Endothelial cell of umbilical vein (primary cell): ENCODE results near the gene AK9. TPM values are rescaled to one million over a fixed set of nuclear protein-coding genes. Genes with fewer than 3 reads are reported as not detected.

Source experiments
- BruUV-seq: library from RNA; stranded (reverse); fragments of 400-500 nt; replicated peaks from 2 replicates; lab custom pipeline; 2021; lab: Mats Ljungman, UMichigan
- CTCF ChIA-PET: fragments of 300-600, 350-600 bp; sonication (Branson Sonifier 250); formaldehyde crosslinking; loops from one replicate; lab custom pipeline; 2021; ENCODE audit warnings: antibody characterized with exemption, inconsistent platforms; lab: Charles Lee
- POLR2A ChIA-PET: fragments of 300-600, 350-600 bp; sonication (Branson Sonifier 250); formaldehyde crosslinking; loops from one replicate; lab custom pipeline; 2021; ENCODE audit warnings: antibody characterized with exemption, inconsistent platforms; lab: Charles Lee
- DNase-seq: peaks from one replicate; pipeline ENCODE4 v3.0.0-alpha.2; 2011; ENCODE audit warnings: low read depth, low spot score
- FAIRE-seq: peaks from 2 replicates; lab custom pipeline; 2011; peaks lifted over from hg19 to GRCh38; lab: Jason Lieb, UNC
- H2AFZ ChIP-seq: 2 replicates; pipeline ENCODE4 v1.6.0; 2012; ENCODE audit warnings: low read depth, low read length, control low read depth, inconsistent platforms
- H3K27ac ChIP-seq: 2 replicates; pipeline ENCODE4 v1.5.1; 2011; ENCODE audit warnings: low read depth, mild to moderate bottlenecking, control low read depth, low read length, moderate library complexity; ENCODE audit not compliant: insufficient read depth
- H3K27me3 ChIP-seq, 2 experiments: 2 replicates each; pipeline versions ENCODE4 v1.6.0 to v1.6.1; 2011; ENCODE audit warnings: low read length in 2 of 2, mixed read lengths in 1 of 2; ENCODE audit not compliant: control insufficient read depth in 2 of 2, insufficient read depth in 2 of 2
- H3K36me3 ChIP-seq, 2 experiments: 2 replicates in 1 of 2; 3 replicates in 1 of 2; pipeline ENCODE4 v1.5.1; 2011; ENCODE audit warnings: low read length in 2 of 2, mild to moderate bottlenecking in 1 of 2, moderate library complexity in 1 of 2; ENCODE audit not compliant: control insufficient read depth in 2 of 2, insufficient read depth in 2 of 2; ENCODE audit errors: extremely low read depth in 1 of 2
- H3K4me1 ChIP-seq: 3 replicates; pipeline ENCODE4 v1.5.1; 2011; ENCODE audit warnings: mild to moderate bottlenecking, low read length; ENCODE audit not compliant: control insufficient read depth, insufficient read depth; ENCODE audit errors: extremely low read depth
- H3K4me2 ChIP-seq: 2 replicates; pipeline ENCODE4 v1.6.1; 2011; ENCODE audit warnings: low read length, control low read depth, mixed read lengths; ENCODE audit not compliant: insufficient read depth
- H3K4me3 ChIP-seq, 3 experiments: fragments of 200-600 bp in 1 of 3; sonication (generic), shearing (Covaris generic) in 1 of 3; replicated peaks in 1 of 3; 2 replicates each; pipeline ENCODE4 v1.5.1; 2011 to 2016; ENCODE audit warnings: control low read depth in 3 of 3, low read length in 3 of 3, mild to moderate bottlenecking in 2 of 3, inconsistent platforms in 1 of 3, low read depth in 1 of 3, moderate library complexity in 1 of 3; ENCODE audit not compliant: insufficient read depth in 1 of 3
- H3K79me2 ChIP-seq: 2 replicates; pipeline ENCODE4 v1.6.0; 2012; ENCODE audit warnings: low read length, inconsistent platforms; ENCODE audit not compliant: control insufficient read depth, insufficient read depth
- H3K9ac ChIP-seq: replicated peaks from 2 replicates; pipeline ENCODE3; 2011; ENCODE audit warnings: low read length, control low read depth; ENCODE audit not compliant: insufficient read depth; ENCODE audit errors: extremely low read depth
- H3K9me1 ChIP-seq: replicated peaks from 3 replicates; pipeline ENCODE4 v1.6.0; 2011; ENCODE audit warnings: mild to moderate bottlenecking, low read length; ENCODE audit not compliant: control insufficient read depth, insufficient read depth; ENCODE audit errors: extremely low read depth
- H3K9me3 ChIP-seq: replicated peaks from 2 replicates; pipeline ENCODE4 v1.5.1; 2012; ENCODE audit warnings: low read length, inconsistent platforms; ENCODE audit not compliant: control insufficient read depth, insufficient read depth
- H4K20me1 ChIP-seq: replicated peaks from 2 replicates; pipeline ENCODE3; 2011; ENCODE audit warnings: mild to moderate bottlenecking, low read length; ENCODE audit not compliant: control insufficient read depth, insufficient read depth; ENCODE audit errors: extremely low read depth
- CTCF ChIP-seq, 2 donors: IDR thresholded peaks; 1 replicate in 1 of 2; 2 replicates in 1 of 2; pipeline ENCODE4 v1.5.1; 2011; ENCODE audit warnings: low read length in 2 of 2, mild to moderate bottlenecking in 2 of 2, moderate library complexity in 2 of 2, control low read depth in 1 of 2, inconsistent platforms in 1 of 2, low read depth in 1 of 2; ENCODE audit not compliant: insufficient read depth in 1 of 2; ENCODE audit errors: extremely low read depth in 1 of 2
- EZH2 ChIP-seq: IDR thresholded peaks from 2 replicates; pipeline ENCODE4 v1.6.1; 2012; ENCODE audit warnings: borderline replicate concordance, low read depth, mild to moderate bottlenecking, moderate library complexity, low read length, inconsistent platforms; ENCODE audit not compliant: severe bottlenecking
- GATA2 ChIP-seq: IDR thresholded peaks from 2 replicates; pipeline ENCODE4 v1.7.0; 2011; ENCODE audit warnings: low read depth, mild to moderate bottlenecking, moderate library complexity, mixed read lengths, low read length; ENCODE audit not compliant: insufficient read length, insufficient read depth
- JUN ChIP-seq: IDR thresholded peaks from 2 replicates; pipeline ENCODE4 v1.6.1; 2011; ENCODE audit warnings: borderline replicate concordance, low read depth; ENCODE audit not compliant: insufficient read length, insufficient read depth
- MAX ChIP-seq: IDR thresholded peaks from 2 replicates; pipeline ENCODE4 v1.6.1; 2011; ENCODE audit not compliant: insufficient read depth, insufficient read length
- MYC ChIP-seq: IDR thresholded peaks from one replicate; pipeline ENCODE4 v1.6.1; 2011; ENCODE audit warnings: mild to moderate bottlenecking, low read depth, low read length
- POLR2AphosphoS5 ChIP-seq: IDR thresholded peaks from 2 replicates; pipeline ENCODE4 v1.6.1; 2012; ENCODE audit warnings: low read depth, mild to moderate bottlenecking, control low read depth, low read length, moderate library complexity; ENCODE audit not compliant: insufficient read depth
- dilution Hi-C: fragments of 300-500 bp; cut with MboI; formaldehyde crosslinking; loops from one replicate; pipeline ENCODE4 v1.15.0; 2019; ENCODE audit warnings: low sequenced_read_pairs; ENCODE audit not compliant: extremely low pct_ligation_motif_present
- intact Hi-C: fragments of 100-400 bp; cut with micrococcal nuclease; formaldehyde crosslinking; loops from one replicate; pipeline ENCODE4 v1.10.0; 2022
- polyA plus RNA-seq, 4 experiments: library from polyadenylated mRNA; depleted of rRNA in 3 of 4; stranded (reverse) in 3 of 4; unstranded in 1 of 4; fragments of >200 nt; gene quantifications; 2 replicates each; pipeline versions ENCODE4 v1.2.1 to v1.2.3, GENCODE V29; 2011 to 2012; ENCODE audit warnings: missing spikeins in 1 of 4
- total RNA-seq: library from RNA; stranded (reverse); gene quantifications from 2 replicates; pipeline ENCODE4 v1.2.3, GENCODE V29; 2021

Gene AK9
- total and polyA plus RNA-seq, 2 donors (not counting 3 experiments of a cell fraction or from before 2014, with no cell fraction given), result 1.4 to 3.2 TPM

- Histone ChIP-seq H3K36me3 (peaks cover 0 to 9% of the 10 kb centered on the region in 2 experiments), H3K79me2 (no peaks in the 10 kb centered on the region), H3K4me1 (no peaks in the 10 kb centered on the region), H3K4me3 (no peak overlapping the region), H3K27ac (no peak overlapping the region), H3K9ac (no peak overlapping the region), H3K4me2 (no peak overlapping the region), H2AFZ (no peak overlapping the region), H3K27me3 (no peaks in the 10 kb centered on the region), H3K9me1 (no peaks in the 10 kb centered on the region), H3K9me3 (no peaks in the 10 kb centered on the region), H4K20me1 (no peaks in the 10 kb centered on the region)
- BruUV-seq, result no TSS peak
- CTCF ChIA-PET, result no interaction called here
- intact Hi-C loops (no loop called here), dilution Hi-C loops (no loop called here)
- FAIRE-seq (no peak), DNase-seq (no peak)
- no peak for TF ChIP-seq CTCF (IDR thresholded peaks at IDR 0.05; ENCODE audit: extremely low read depth in 1 of 2, insufficient read depth in 1 of 2, low read depth in 1 of 2, low read length in 2 of 2)
- no peak for TF ChIP-seq GATA2
- TF ChIP-seq MYC, result no peak
- no peak for TF ChIP-seq JUN
- TF ChIP-seq POLR2AphosphoS5, result no peak
- no peak for TF ChIP-seq MAX
- no peak for TF ChIP-seq EZH2
- POLR2A ChIA-PET, result no interaction called here
These were observed 242.4 kb downstream of the AK9 start for GRCh38 chr6:109448615-109449014.
